ENCODE data around the gene HECTD3.
"Not testable (repeated sequence)": the region's sequence is repeated elsewhere in the genome, so short reads cannot be mapped to it uniquely, and the experiment has no call there.

Gene HECTD3

DNA sequence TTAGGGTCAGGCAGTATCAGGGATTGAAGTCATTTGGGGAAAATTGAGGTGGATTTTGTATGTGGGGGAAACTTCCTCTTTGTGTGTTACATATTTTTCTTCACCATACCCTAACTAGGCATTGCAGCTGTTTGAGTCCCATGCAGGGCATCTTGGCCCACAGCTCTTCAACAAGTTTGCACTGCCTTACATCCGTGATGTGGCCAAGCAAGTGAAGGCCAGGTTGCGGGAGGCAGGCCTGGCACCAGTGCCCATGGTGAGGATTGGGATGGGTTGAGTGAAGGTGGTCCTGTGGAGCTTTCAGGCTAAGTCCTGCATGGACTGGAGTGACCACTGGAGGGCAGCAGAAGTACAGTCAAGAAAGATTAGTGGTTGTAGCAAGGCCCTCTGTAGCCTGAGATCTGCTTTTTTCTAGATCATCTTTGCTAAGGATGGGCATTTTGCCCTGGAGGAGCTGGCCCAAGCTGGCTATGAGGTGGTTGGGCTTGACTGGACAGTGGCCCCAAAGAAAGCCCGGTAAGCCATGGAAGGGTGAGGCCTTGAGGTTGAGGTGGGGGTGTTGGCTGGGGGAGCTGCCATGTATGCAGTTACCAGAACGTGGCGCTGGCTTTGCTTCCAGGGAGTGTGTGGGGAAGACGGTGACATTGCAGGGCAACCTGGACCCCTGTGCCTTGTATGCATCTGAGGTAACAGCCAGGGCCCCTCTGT, 3.4 kb upstream of the HECTD3 start:
- DNase-seq (ENCODE audit: low read depth), result peak; percentile 83

DNA sequence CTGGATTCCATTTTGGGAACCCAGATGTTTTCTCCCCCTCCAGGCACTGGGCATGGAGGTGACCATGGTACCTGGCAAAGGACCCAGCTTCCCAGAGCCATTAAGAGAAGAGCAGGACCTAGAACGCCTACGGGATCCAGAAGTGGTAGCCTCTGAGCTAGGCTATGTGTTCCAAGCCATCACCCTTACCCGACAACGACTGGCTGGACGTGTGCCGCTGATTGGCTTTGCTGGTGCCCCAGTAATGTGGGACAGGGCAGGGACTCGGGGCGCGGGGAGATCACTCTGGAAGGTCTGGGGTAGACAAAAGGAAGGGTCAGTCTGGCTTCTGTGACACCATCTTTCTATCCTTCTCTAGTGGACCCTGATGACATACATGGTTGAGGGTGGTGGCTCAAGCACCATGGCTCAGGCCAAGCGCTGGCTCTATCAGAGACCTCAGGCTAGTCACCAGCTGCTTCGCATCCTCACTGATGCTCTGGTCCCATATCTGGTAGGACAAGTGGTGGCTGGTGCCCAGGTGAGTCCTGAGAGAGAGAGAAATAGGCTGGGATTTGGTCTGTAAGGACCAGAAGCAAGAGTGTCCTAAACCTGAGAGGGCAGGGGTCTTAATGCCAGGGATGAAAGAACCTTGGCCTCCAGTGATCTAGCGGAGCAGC, 2.6 kb upstream of the HECTD3 start:
- DNase-seq (ENCODE audit: low read depth), result no peak

DNA sequence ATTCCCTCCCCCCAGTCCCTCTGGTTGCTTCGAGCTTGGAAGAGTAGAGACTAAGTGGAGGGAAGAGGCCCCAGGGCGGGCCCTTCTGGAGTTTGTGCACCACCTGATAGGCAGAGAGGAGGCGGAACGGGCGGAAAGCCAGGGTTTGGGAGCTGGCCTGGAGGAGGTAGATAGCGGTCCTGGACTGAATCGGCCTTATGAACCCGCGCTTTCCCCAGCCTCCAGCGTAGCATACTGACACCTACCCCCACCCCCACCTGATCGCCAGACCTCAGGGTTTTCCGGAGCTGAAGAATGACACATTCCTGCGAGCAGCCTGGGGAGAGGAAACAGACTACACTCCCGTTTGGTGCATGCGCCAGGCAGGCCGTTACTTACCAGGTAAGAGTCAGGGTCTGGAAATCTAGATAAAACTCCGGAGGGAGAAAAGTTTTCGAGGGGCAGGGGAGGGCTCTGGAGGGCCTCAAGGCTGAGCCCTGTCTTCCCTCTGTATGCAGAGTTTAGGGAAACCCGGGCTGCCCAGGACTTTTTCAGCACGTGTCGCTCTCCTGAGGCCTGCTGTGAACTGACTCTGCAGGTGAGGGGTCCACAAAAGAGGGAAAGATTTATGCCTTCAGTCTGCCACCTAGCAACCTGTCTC, 1.6 kb upstream of the HECTD3 start:
- DNase-seq (ENCODE audit: low read depth), result peak; percentile 99

- DNase-seq (ENCODE audit: low read depth), result peak; percentile 99
Measured at GRCh38 chr1:45011837-45012638, 914 bp upstream of the HECTD3 start, which contains the start of gene UROD. Gene UROD (plus strand): TSS chr1:45012254. CDS start chr1:45012266, 12 bp downstream.

- no peak for DNase-seq (ENCODE audit: low read depth)
Measured at GRCh38 chr1:45009956-45010854, 919 bp downstream of the HECTD3 start.

GRCh38 chr1:45009296-45009865, 1.7 kb downstream of the HECTD3 start:
- DNase-seq (ENCODE audit: low read depth), result no peak

- DNase-seq (ENCODE audit: low read depth), result no peak
Measured at GRCh38 chr1:45008516-45008915, 2.6 kb downstream of the HECTD3 start.

- no peak for DNase-seq (ENCODE audit: low read depth)
Measured at GRCh38 chr1:45008076-45008475, 3.0 kb downstream of the HECTD3 start.

DNA sequence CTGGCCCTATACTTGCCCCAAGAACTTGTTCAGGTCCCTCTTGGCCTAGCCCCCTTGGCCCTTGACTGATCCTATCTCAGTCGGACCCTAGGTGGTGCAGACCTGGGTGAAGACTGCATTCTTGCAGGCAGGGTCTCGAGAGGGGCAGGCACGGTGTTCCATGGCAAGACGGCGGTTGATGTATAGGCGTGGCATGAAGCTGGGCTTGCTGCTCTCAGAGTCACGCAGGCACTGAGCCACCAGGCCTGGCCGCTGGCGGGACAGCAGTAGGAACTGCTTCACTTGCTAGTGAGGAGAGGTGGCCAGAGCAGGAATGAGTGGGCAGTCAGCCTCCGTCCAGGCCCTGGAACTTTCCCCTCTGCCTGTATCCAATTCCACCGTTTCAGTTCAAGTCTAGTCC, 3.8 kb downstream of the HECTD3 start:
- DNase-seq (ENCODE audit: low read depth), result no peak

DNA sequence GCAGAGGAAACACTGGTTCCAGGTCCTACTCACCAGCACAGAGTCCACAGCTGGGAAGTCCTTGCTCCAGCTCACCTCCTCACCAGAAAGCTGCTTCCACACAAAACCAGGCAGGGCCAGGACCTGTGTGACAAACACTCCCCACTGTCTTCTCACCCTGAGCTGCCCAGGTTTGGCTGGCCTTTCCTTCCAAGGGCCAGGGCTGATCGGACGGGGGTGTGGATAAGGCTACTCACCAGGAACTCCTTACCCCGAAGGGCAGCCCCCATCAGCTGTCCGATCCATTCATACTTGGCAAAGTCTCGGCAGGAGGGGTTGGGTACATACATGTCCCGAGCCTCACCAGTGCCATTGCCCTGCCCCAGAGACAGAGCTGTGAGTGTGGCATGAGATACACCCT, 5.4 kb downstream of the HECTD3 start:
- no peak for DNase-seq (ENCODE audit: low read depth)

GRCh38 chr1:45004281-45004920, 6.7 kb downstream of the HECTD3 start:
- DNase-seq (ENCODE audit: low read depth), result no peak

- no peak for DNase-seq (ENCODE audit: low read depth)
Measured at GRCh38 chr1:45003741-45004140, 7.4 kb downstream of the HECTD3 start.

GRCh38 chr1:45002650-45003645, 8.2 kb downstream of the HECTD3 start:
- no peak for DNase-seq (ENCODE audit: low read depth)

DNA sequence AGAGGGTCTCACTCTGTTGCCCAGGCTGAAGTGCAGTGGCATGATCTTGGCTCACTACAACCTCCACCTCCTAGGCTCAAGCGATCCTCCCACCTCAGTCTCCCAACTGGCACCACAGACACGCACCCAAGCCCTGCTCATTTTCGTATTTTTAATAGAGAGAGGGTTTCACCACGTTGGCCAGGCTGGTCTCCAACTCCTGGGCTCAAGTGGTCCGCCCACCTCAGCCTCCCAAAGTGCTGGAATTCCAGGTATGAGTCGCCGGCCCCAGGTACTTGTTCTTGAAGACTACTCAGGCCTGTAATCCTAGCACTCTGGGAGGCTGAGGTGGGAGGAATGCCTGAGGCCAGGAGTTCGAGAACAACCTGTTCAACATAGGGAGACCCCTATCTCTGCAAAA, 9.5 kb downstream of the HECTD3 start:
- not testable (repeated sequence) for DNase-seq (ENCODE audit: low read depth)

GRCh38 chr1:45001011-45001481, 10.1 kb downstream of the HECTD3 start:
- no peak for DNase-seq (ENCODE audit: low read depth)

DNA sequence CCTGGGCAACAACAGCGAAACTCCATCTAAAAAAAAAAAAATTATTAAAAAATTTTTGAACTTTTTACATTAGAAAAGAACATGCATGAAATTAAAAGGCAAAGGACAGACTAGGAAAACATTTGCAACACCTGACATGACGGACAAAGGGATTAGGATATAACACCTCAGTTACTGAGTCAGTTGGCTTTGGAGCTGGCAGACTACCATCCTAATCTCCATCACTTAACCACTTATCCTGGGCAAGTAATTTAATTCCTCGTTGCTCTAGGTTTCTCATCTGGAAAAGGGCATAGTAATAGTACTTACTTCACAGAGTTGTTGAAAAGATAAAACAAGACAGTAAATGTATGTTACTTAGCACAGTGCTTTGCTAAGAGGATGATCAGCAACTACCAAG, 11.9 kb downstream of the HECTD3 start:
- no peak for DNase-seq (ENCODE audit: low read depth)

DNA sequence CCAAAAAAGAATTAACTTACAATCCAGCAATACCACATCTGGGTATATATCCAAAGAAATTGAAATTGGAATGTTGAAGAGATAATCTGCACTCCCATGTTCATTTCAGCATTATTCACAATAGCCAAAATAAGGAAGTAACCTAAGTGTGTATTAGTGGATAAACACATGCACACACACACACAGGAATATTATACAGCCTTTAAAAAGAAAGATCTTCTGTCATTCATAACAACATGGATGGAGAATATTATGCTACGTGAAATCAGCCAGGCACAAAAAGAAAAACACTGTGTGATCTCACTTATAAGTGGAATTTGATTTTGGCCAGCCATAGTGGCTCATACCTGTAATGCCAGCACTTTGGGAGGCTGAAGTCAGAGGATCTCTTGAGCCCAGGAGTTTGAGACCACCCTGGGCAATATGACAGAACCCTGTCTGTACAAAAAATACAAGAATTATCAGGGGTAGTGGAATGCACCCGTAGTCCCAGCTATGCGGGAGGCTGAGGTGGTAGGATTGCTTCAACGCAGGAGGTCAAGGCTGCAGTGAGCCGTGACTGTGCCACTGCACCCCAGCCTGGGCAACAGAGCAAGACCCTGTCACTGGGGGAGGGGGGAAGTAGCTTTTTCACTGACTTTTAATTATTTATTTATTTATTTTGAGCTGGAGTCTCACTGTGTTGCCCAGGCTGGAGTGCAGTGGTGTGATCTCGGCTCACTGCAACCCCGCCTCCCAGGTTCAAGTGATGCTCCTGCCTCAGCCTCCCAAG, 15.5 kb downstream of the HECTD3 start:
- no peak for DNase-seq (ENCODE audit: low read depth)

GRCh38 chr1:44994309-44994898, 16.7 kb downstream of the HECTD3 start:
- no peak for DNase-seq (ENCODE audit: low read depth)

All from CMK (cell line).